ENCODE measurements around the gene CARS1.

- TF ChIP-seq CTCF (IDR thresholded peaks at IDR 0.05; ENCODE audit: low read length) = no peak
- no peak for TF ChIP-seq EZH2phosphoT487 (IDR thresholded peaks at IDR 0.05; ENCODE audit: low read length)
- TF ChIP-seq EZH2 (optimal IDR thresholded peaks at IDR 0.05; ENCODE audit: low read depth, low read length) = no peak
Measured at GRCh38 chr11:2992234-2992996, 64.8 kb downstream of the CARS1 start, which contains the start of gene NAP1L4.
